ENCODE results near the gene KRT15. TPM values are rescaled to one million over a fixed set of nuclear protein-coding genes. Genes with fewer than 3 reads are reported as not detected.

The KRT15 gene
- total RNA-seq, 1 donor from 2014 or later = 0.79 TPM

GRCh38 chr17:41553987-41554680, 35.4 kb upstream of the KRT15 start:
- Histone ChIP-seq H3K4me2 (ENCODE audit: low read length) (no peak overlapping the region), H3K9me3 (ENCODE audit: insufficient read depth, low read depth, low read length) (no peaks in the 10 kb centered on the region), H3K79me2 (ENCODE audit: insufficient read depth, low read length) (no peaks in the 10 kb centered on the region), H3K27me3 (ENCODE audit: insufficient read depth, low read length) (peaks cover 13% of the 10 kb centered on the region), H3K27ac (ENCODE audit: low read depth, low read length) (no peak overlapping the region), H3K9ac (ENCODE audit: low read length) (no peak overlapping the region), H3K36me3 (ENCODE audit: insufficient read depth, low read length) (no peaks in the 10 kb centered on the region), H3K4me1 (ENCODE audit: insufficient read depth, low read length) (peaks cover 15% of the 10 kb centered on the region), H4K20me1 (ENCODE audit: insufficient read depth, low read length) (no peaks in the 10 kb centered on the region), H2AFZ (ENCODE audit: low read depth, low read length) (no peak overlapping the region), H3K4me3 (ENCODE audit: insufficient read depth, low read depth, low read length) (no peak overlapping the region)
- Mint-ChIP-seq H3K27me3 (ENCODE audit: low read depth, unreplicated experiment) (peaks cover 31% of the 10 kb centered on the region), H3K4me1 (ENCODE audit: low read depth, unreplicated experiment) (peaks cover 4% of the 10 kb centered on the region), H3K36me3 (ENCODE audit: low read depth, unreplicated experiment) (no peaks in the 10 kb centered on the region), H3K4me3 (ENCODE audit: unreplicated experiment) (no peak overlapping the region), H3K27ac (ENCODE audit: unreplicated experiment) (peak overlapping the region; percentile 36), H3K9me3 (ENCODE audit: unreplicated experiment) (no peaks in the 10 kb centered on the region)
- DNase-seq (ENCODE audit: low read depth) = no peak
- FAIRE-seq = no peak
- no peak for TF ChIP-seq EZH2 (IDR thresholded peaks at IDR 0.05; ENCODE audit: insufficient read depth, low read length)
- TF ChIP-seq, protein P1, sequence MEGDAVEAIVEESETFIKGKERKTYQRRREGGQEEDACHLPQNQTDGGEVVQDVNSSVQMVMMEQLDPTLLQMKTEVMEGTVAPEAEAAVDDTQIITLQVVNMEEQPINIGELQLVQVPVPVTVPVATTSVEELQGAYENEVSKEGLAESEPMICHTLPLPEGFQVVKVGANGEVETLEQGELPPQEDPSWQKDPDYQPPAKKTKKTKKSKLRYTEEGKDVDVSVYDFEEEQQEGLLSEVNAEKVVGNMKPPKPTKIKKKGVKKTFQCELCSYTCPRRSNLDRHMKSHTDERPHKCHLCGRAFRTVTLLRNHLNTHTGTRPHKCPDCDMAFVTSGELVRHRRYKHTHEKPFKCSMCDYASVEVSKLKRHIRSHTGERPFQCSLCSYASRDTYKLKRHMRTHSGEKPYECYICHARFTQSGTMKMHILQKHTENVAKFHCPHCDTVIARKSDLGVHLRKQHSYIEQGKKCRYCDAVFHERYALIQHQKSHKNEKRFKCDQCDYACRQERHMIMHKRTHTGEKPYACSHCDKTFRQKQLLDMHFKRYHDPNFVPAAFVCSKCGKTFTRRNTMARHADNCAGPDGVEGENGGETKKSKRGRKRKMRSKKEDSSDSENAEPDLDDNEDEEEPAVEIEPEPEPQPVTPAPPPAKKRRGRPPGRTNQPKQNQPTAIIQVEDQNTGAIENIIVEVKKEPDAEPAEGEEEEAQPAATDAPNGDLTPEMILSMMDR (IDR thresholded peaks at IDR 0.05; ENCODE audit: insufficient read depth, low read depth, low read length) = no peak

GRCh38 chr17:41553176-41553575, 34.5 kb upstream of the KRT15 start:
- no peaks in the 10 kb centered on the region for H3K36me3 Mint-ChIP-seq (ENCODE audit: low read depth, unreplicated experiment)
- no peaks in the 10 kb centered on the region for H3K9me3 Mint-ChIP-seq (ENCODE audit: unreplicated experiment)
- no peak overlapping the region for H3K27ac Mint-ChIP-seq (ENCODE audit: unreplicated experiment)
- H3K4me1 Mint-ChIP-seq (ENCODE audit: low read depth, unreplicated experiment) = peaks cover 9% of the 10 kb centered on the region
- no peaks in the 10 kb centered on the region for H3K9me3 ChIP-seq (ENCODE audit: insufficient read depth, low read depth, low read length)
- no peaks in the 10 kb centered on the region for H3K36me3 ChIP-seq (ENCODE audit: insufficient read depth, low read length)
- no peak overlapping the region for H3K4me3 ChIP-seq (ENCODE audit: insufficient read depth, low read depth, low read length)
- no peaks in the 10 kb centered on the region for H3K79me2 ChIP-seq (ENCODE audit: insufficient read depth, low read length)
- H3K27me3 Mint-ChIP-seq (ENCODE audit: low read depth, unreplicated experiment) = peaks cover 25% of the 10 kb centered on the region
- H3K4me2 ChIP-seq (ENCODE audit: low read length) = no peak overlapping the region
- no peaks in the 10 kb centered on the region for H4K20me1 ChIP-seq (ENCODE audit: insufficient read depth, low read length)
- FAIRE-seq (no peak), DNase-seq (ENCODE audit: low read depth) (no peak)
- peaks cover 13% of the 10 kb centered on the region for H3K27me3 ChIP-seq (ENCODE audit: insufficient read depth, low read length)
- H3K4me3 Mint-ChIP-seq (ENCODE audit: unreplicated experiment) = no peak overlapping the region
- TF ChIP-seq, protein P1 (IDR thresholded peaks at IDR 0.05; ENCODE audit: insufficient read depth, low read depth, low read length) = no peak
- TF ChIP-seq EZH2 (IDR thresholded peaks at IDR 0.05; ENCODE audit: insufficient read depth, low read length) = no peak
- H3K9ac ChIP-seq (ENCODE audit: low read length) = no peak overlapping the region
- H3K4me1 ChIP-seq (ENCODE audit: insufficient read depth, low read length) = peaks cover 25% of the 10 kb centered on the region
- H3K27ac ChIP-seq (ENCODE audit: low read depth, low read length) = no peak overlapping the region
- H2AFZ ChIP-seq (ENCODE audit: low read depth, low read length) = no peak overlapping the region

GRCh38 chr17:41552455-41552854, 33.8 kb upstream of the KRT15 start:
- H3K36me3 Mint-ChIP-seq (ENCODE audit: low read depth, unreplicated experiment) = no peaks in the 10 kb centered on the region
- H3K36me3 ChIP-seq (ENCODE audit: insufficient read depth, low read length) = no peaks in the 10 kb centered on the region
- no peak overlapping the region for H3K4me2 ChIP-seq (ENCODE audit: low read length)
- no peak overlapping the region for H3K27ac ChIP-seq (ENCODE audit: low read depth, low read length)
- peaks cover 32% of the 10 kb centered on the region for H3K4me1 ChIP-seq (ENCODE audit: insufficient read depth, low read length)
- H3K9ac ChIP-seq (ENCODE audit: low read length) = no peak overlapping the region
- H2AFZ ChIP-seq (ENCODE audit: low read depth, low read length) = no peak overlapping the region
- FAIRE-seq (no peak), DNase-seq (ENCODE audit: low read depth) (no peak)
- H3K27me3 Mint-ChIP-seq (ENCODE audit: low read depth, unreplicated experiment) = peaks cover 21% of the 10 kb centered on the region
- H3K27me3 ChIP-seq (ENCODE audit: insufficient read depth, low read length) = peaks cover 13% of the 10 kb centered on the region
- no peaks in the 10 kb centered on the region for H3K9me3 Mint-ChIP-seq (ENCODE audit: unreplicated experiment)
- no peak overlapping the region for H3K4me3 ChIP-seq (ENCODE audit: insufficient read depth, low read depth, low read length)
- H3K27ac Mint-ChIP-seq (ENCODE audit: unreplicated experiment) = no peak overlapping the region
- TF ChIP-seq, protein P1 (IDR thresholded peaks at IDR 0.05; ENCODE audit: insufficient read depth, low read depth, low read length) = no peak
- TF ChIP-seq EZH2 (IDR thresholded peaks at IDR 0.05; ENCODE audit: insufficient read depth, low read length) = no peak
- no peaks in the 10 kb centered on the region for H3K9me3 ChIP-seq (ENCODE audit: insufficient read depth, low read depth, low read length)
- H4K20me1 ChIP-seq (ENCODE audit: insufficient read depth, low read length) = no peaks in the 10 kb centered on the region
- no peaks in the 10 kb centered on the region for H3K79me2 ChIP-seq (ENCODE audit: insufficient read depth, low read length)
- peaks cover 15% of the 10 kb centered on the region for H3K4me1 Mint-ChIP-seq (ENCODE audit: low read depth, unreplicated experiment)
- no peak overlapping the region for H3K4me3 Mint-ChIP-seq (ENCODE audit: unreplicated experiment)

Measured in astrocyte (in vitro differentiated cells and primary cell).